ENCODE measurements around the gene APLP2. TPM values are rescaled to one million over a fixed set of nuclear protein-coding genes. Genes with fewer than 3 reads are reported as not detected.

APLP2 gene
- total RNA-seq, 1 experiment from 2014 or later, result 210 TPM

- no TSS peak for BruUV-seq (replicated peaks)
- TF ChIP-seq MAX (IDR thresholded peaks at IDR 0.05), result peak; percentile 47
- TF ChIP-seq EZH2phosphoT487 (IDR thresholded peaks at IDR 0.05; ENCODE audit: borderline replicate concordance), result no peak
- no peak for DNase-seq (ENCODE audit: low read depth, low spot score)
- peak overlapping the region; percentile 97 for H3K4me2 ChIP-seq (ENCODE audit: low read length)
- no peak overlapping the region for H3K4me3 ChIP-seq (replicated peaks in 1 of 2; ENCODE audit: low read depth in 1 of 2, low read length in 2 of 2)
- intact Hi-C loops (cut with micrococcal nuclease), result no loop called here
- ChIA-PET POLR2A (no interaction called here), CTCF (no interaction called here), RAD21 (ENCODE audit: low non-redundant PET in 1 of 2, low total read pairs in 2 of 2, uncharacterized antibody in 2 of 2, unreplicated experiment in 2 of 2) (no interaction called here)
- ATAC-seq, result no peak
- peaks cover 75% of the 10 kb centered on the region for H3K79me2 ChIP-seq (ENCODE audit: insufficient read depth, low read length)
- H3K4me1 ChIP-seq (ENCODE audit: control insufficient read depth in 1 of 2, insufficient read depth in 2 of 2, low read length in 2 of 2), result peaks cover 43 to 80% of the 10 kb centered on the region in 2 experiments
- H3K9ac ChIP-seq (ENCODE audit: low read length), result peak overlapping the region; percentile 25
- H3K27me3 ChIP-seq (ENCODE audit: insufficient read depth, low read length), result no peaks in the 10 kb centered on the region
- peak overlapping the region; percentile 43; the same call in 1 of the 2 replicates for H3K27ac ChIP-seq (ENCODE audit: low read depth, low read length)
- peaks cover 8% of the 10 kb centered on the region; the same call in 1 of the 2 replicates for H4K20me1 ChIP-seq (ENCODE audit: insufficient read depth)
- H3K36me3 ChIP-seq (ENCODE audit: control insufficient read depth in 1 of 2, insufficient read depth in 2 of 2, low read length in 2 of 2), result 0 out of 4 replicates have a peak, but pooled peaks cover 0 to 5% of the 10 kb centered on the region in 2 experiments
- H3K9me2 ChIP-seq (ENCODE audit: insufficient read depth), result no peaks in the 10 kb centered on the region
- no peaks in the 10 kb centered on the region for H3K9me3 ChIP-seq (ENCODE audit: control insufficient read depth in 1 of 2, insufficient read depth in 1 of 2, low read depth in 1 of 2, low read length in 2 of 2)
- H2AFZ ChIP-seq (ENCODE audit: low read depth, low read length, poor library complexity, severe bottlenecking), result no peak overlapping the region
Measured at GRCh38 chr11:130162733-130163132, 93.0 kb downstream of the APLP2 start.

GRCh38 chr11:130163346-130164220, 93.9 kb downstream of the APLP2 start:
- H3K4me2 ChIP-seq (ENCODE audit: low read length), result peak overlapping the region; percentile 97
- ATAC-seq (peak; percentile 33), DNase-seq (ENCODE audit: low read depth, low spot score) (no peak)
- peak overlapping the region; percentile 43 for H3K27ac ChIP-seq (ENCODE audit: low read depth, low read length)
- peak; percentile 83 for TF ChIP-seq MAX (IDR thresholded peaks at IDR 0.05)
- TF ChIP-seq CTCF (IDR thresholded peaks at IDR 0.05 in 2 of 3, conservative IDR thresholded peaks at IDR 0.05 in 1 of 3; ENCODE audit: borderline replicate concordance in 1 of 3, insufficient read depth in 1 of 3, low read depth in 2 of 3, low read length in 2 of 3), result peak in 2 of 3 experiments; percentile 28 to 44; a peak in 4 of 6 replicates
- TF ChIP-seq ELF1 (IDR thresholded peaks at IDR 0.05; ENCODE audit: borderline replicate concordance, low read depth), result no peak
- no peak for TF ChIP-seq CEBPB (IDR thresholded peaks at IDR 0.05; ENCODE audit: low read depth)
- no peaks in the 10 kb centered on the region for H3K9me3 ChIP-seq (ENCODE audit: control insufficient read depth in 1 of 2, insufficient read depth in 1 of 2, low read depth in 1 of 2, low read length in 2 of 2)
- intact Hi-C loops (cut with micrococcal nuclease), result no loop called here
- no peaks in the 10 kb centered on the region for H3K27me3 ChIP-seq (ENCODE audit: insufficient read depth, low read length)
- RAD21 ChIA-PET (ENCODE audit: low non-redundant PET in 1 of 2, low total read pairs in 2 of 2, uncharacterized antibody in 2 of 2, unreplicated experiment in 2 of 2), result no interaction called here
- H3K4me3 ChIP-seq (replicated peaks in 1 of 2; ENCODE audit: low read depth in 1 of 2, low read length in 2 of 2), result peak overlapping the region; percentile 20 to 21
- CTCF ChIA-PET, result no interaction called here
- H3K9ac ChIP-seq (ENCODE audit: low read length), result peak overlapping the region; percentile 25
- POLR2A ChIA-PET, result interaction anchor here (1.3 kb wide), 1 partner anchor 161 kb away, joined by 4 read pairs; the partner anchor contains the start of gene PRDM10
- H3K79me2 ChIP-seq (ENCODE audit: insufficient read depth, low read length), result peaks cover 83% of the 10 kb centered on the region
- 0 out of 4 replicates have a peak, but pooled peaks cover 0 to 5% of the 10 kb centered on the region in 2 experiments for H3K36me3 ChIP-seq (ENCODE audit: control insufficient read depth in 1 of 2, insufficient read depth in 2 of 2, low read length in 2 of 2)
- BruUV-seq (replicated peaks), result no TSS peak
- peaks cover 14% of the 10 kb centered on the region; the same call in 1 of the 2 replicates for H4K20me1 ChIP-seq (ENCODE audit: insufficient read depth)
- H3K4me1 ChIP-seq (ENCODE audit: control insufficient read depth in 1 of 2, insufficient read depth in 2 of 2, low read length in 2 of 2), result peaks cover 43 to 79% of the 10 kb centered on the region in 2 experiments
- H3K9me2 ChIP-seq (ENCODE audit: insufficient read depth), result no peaks in the 10 kb centered on the region
- no peak overlapping the region for H2AFZ ChIP-seq (ENCODE audit: low read depth, low read length, poor library complexity, severe bottlenecking)
